ENCODE data around the gene IGSF9.

IGSF9 gene

GRCh38 chr1:159927211-159927848 lies 18.1 kb downstream of the IGSF9 start:
- ATAC-seq (replicated peaks) (no peak), DNase-seq (no peak)
- peaks cover 40 to 51% of the 10 kb centered on the region in 2 donors for H3K4me1 Mint-ChIP-seq
- H3K4me3 Mint-ChIP-seq, result no peak overlapping the region
- peaks cover 21 to 28% of the 10 kb centered on the region in 2 donors for H3K36me3 Mint-ChIP-seq
- H3K27ac Mint-ChIP-seq, result no peak overlapping the region
- H3K27me3 Mint-ChIP-seq, result peaks cover 6 to 8% of the 10 kb centered on the region in 2 donors
- no peaks in the 10 kb centered on the region for H3K9me3 Mint-ChIP-seq

GRCh38 chr1:159925719-159926078 lies 19.7 kb downstream of the IGSF9 start:
- peak overlapping the region; percentile 95 to 97 for H3K4me3 Mint-ChIP-seq
- peak in 1 of 2 donors; percentile 1 for ATAC-seq (replicated peaks)
- DNase-seq, result no peak
- H3K9me3 Mint-ChIP-seq, result no peaks in the 10 kb centered on the region
- peaks cover 27 to 38% of the 10 kb centered on the region in 2 donors for H3K36me3 Mint-ChIP-seq
- H3K27me3 Mint-ChIP-seq, result peaks cover 4% of the 10 kb centered on the region in 2 donors
- peak overlapping the region; percentile 99 for H3K27ac Mint-ChIP-seq
- H3K4me1 Mint-ChIP-seq, result peaks cover 46 to 59% of the 10 kb centered on the region in 2 donors

- peak within 1 kb of the TSS; percentile 99 for H3K27ac Mint-ChIP-seq
- ATAC-seq (replicated peaks) (peak; percentile 56 to 64), DNase-seq (peak; percentile 89)
- H3K9me3 Mint-ChIP-seq, result no peaks in the 10 kb centered on the region
- H3K4me1 Mint-ChIP-seq, result peaks cover 45 to 66% of the 10 kb centered on the region in 2 donors
- peak within 1 kb of the TSS; percentile 95 to 97 for H3K4me3 Mint-ChIP-seq
- H3K36me3 Mint-ChIP-seq, result peaks cover 28 to 42% of the 10 kb centered on the region in 2 donors
- no peaks in the 10 kb centered on the region for H3K27me3 Mint-ChIP-seq
Measured at GRCh38 chr1:159924791-159925718, 20.4 kb downstream of the IGSF9 start, which contains the start of gene TAGLN2. Gene TAGLN2 (minus strand): TSS chr1:159925507. CDS start chr1:159920509, 4,998 bp downstream.

GRCh38 chr1:159924025-159924790 lies 21.2 kb downstream of the IGSF9 start:
- Mint-ChIP-seq H3K27me3 (no peaks in the 10 kb centered on the region), H3K4me3 (peak overlapping the region; percentile 95 to 97), H3K36me3 (peaks cover 28 to 50% of the 10 kb centered on the region in 2 donors), H3K4me1 (peaks cover 53 to 73% of the 10 kb centered on the region in 2 donors), H3K9me3 (no peaks in the 10 kb centered on the region), H3K27ac (peak overlapping the region; percentile 99)
- ATAC-seq (replicated peaks), result peak; percentile 31 to 35
- peak; percentile 59 for DNase-seq

GRCh38 chr1:159923203-159924024 lies 22.0 kb downstream of the IGSF9 start:
- H3K4me1 Mint-ChIP-seq, result peaks cover 54 to 75% of the 10 kb centered on the region in 2 donors
- peak overlapping the region; percentile 99 for H3K27ac Mint-ChIP-seq
- H3K36me3 Mint-ChIP-seq, result peaks cover 28 to 56% of the 10 kb centered on the region in 2 donors
- DNase-seq (peak; percentile 90), ATAC-seq (replicated peaks) (peak; percentile 53)
- H3K27me3 Mint-ChIP-seq, result no peaks in the 10 kb centered on the region
- no peaks in the 10 kb centered on the region for H3K9me3 Mint-ChIP-seq
- peak overlapping the region; percentile 95 to 97 for H3K4me3 Mint-ChIP-seq

- Mint-ChIP-seq H3K4me1 (peaks cover 62 to 83% of the 10 kb centered on the region in 2 donors), H3K27me3 (no peaks in the 10 kb centered on the region), H3K36me3 (peaks cover 35 to 64% of the 10 kb centered on the region in 2 donors), H3K27ac (peak overlapping the region; percentile 99), H3K9me3 (no peaks in the 10 kb centered on the region), H3K4me3 (peak overlapping the region; percentile 95 to 97)
- ATAC-seq (replicated peaks) (no peak), DNase-seq (no peak)
Measured at GRCh38 chr1:159922511-159923202, 22.8 kb downstream of the IGSF9 start.

GRCh38 chr1:159921700-159922504 lies 23.5 kb downstream of the IGSF9 start:
- peak overlapping the region; percentile 95 to 97 for H3K4me3 Mint-ChIP-seq
- DNase-seq (peak; percentile 81), ATAC-seq (replicated peaks) (peak; percentile 29 to 34)
- H3K27ac Mint-ChIP-seq, result peak overlapping the region; percentile 99
- H3K27me3 Mint-ChIP-seq, result no peaks in the 10 kb centered on the region
- peaks cover 62 to 80% of the 10 kb centered on the region in 2 donors for H3K4me1 Mint-ChIP-seq
- H3K9me3 Mint-ChIP-seq, result no peaks in the 10 kb centered on the region
- peaks cover 41 to 68% of the 10 kb centered on the region in 2 donors for H3K36me3 Mint-ChIP-seq

- Mint-ChIP-seq H3K36me3 (peaks cover 46 to 73% of the 10 kb centered on the region in 2 donors), H3K27ac (peak overlapping the region; percentile 99), H3K4me3 (peak overlapping the region; percentile 95 to 97), H3K9me3 (no peaks in the 10 kb centered on the region), H3K27me3 (no peaks in the 10 kb centered on the region), H3K4me1 (peaks cover 59 to 79% of the 10 kb centered on the region in 2 donors)
- DNase-seq, result peak; percentile 63
- peak; percentile 38 to 42 for ATAC-seq (replicated peaks)
Measured at GRCh38 chr1:159921251-159921650, 24.2 kb downstream of the IGSF9 start.

- no peaks in the 10 kb centered on the region for H3K27me3 Mint-ChIP-seq
- DNase-seq (no peak), ATAC-seq (replicated peaks) (no peak)
- H3K4me1 Mint-ChIP-seq, result peaks cover 56 to 78% of the 10 kb centered on the region in 2 donors
- H3K36me3 Mint-ChIP-seq, result peaks cover 49 to 79% of the 10 kb centered on the region in 2 donors
- peak overlapping the region; percentile 99 for H3K27ac Mint-ChIP-seq
- H3K9me3 Mint-ChIP-seq, result no peaks in the 10 kb centered on the region
- peak overlapping the region; percentile 95 to 97 for H3K4me3 Mint-ChIP-seq
Measured at GRCh38 chr1:159920651-159921050, 24.8 kb downstream of the IGSF9 start.

- peak overlapping the region in 1 of 2 donors; percentile 95 for H3K4me3 Mint-ChIP-seq
- H3K4me1 Mint-ChIP-seq, result peaks cover 52 to 73% of the 10 kb centered on the region in 2 donors
- DNase-seq, result no peak
- no peaks in the 10 kb centered on the region for H3K9me3 Mint-ChIP-seq
- H3K27ac Mint-ChIP-seq, result peak overlapping the region; percentile 99
- H3K27me3 Mint-ChIP-seq, result no peaks in the 10 kb centered on the region
- no peak for ATAC-seq (replicated peaks)
- peaks cover 47 to 78% of the 10 kb centered on the region in 2 donors for H3K36me3 Mint-ChIP-seq
Measured at GRCh38 chr1:159920202-159920601, 25.2 kb downstream of the IGSF9 start.

- Mint-ChIP-seq H3K4me3 (no peak overlapping the region), H3K4me1 (peaks cover 54 to 76% of the 10 kb centered on the region in 2 donors), H3K9me3 (no peaks in the 10 kb centered on the region), H3K27me3 (no peaks in the 10 kb centered on the region), H3K27ac (peak overlapping the region; percentile 99), H3K36me3 (peaks cover 42 to 76% of the 10 kb centered on the region in 2 donors)
- DNase-seq (no peak), ATAC-seq (replicated peaks) (no peak)
Measured at GRCh38 chr1:159919236-159919865, 26.1 kb downstream of the IGSF9 start.

Data from stimulated activated naive B cell treated with anti-CD40 and anti-IgM and Interleukin-4, amounts not matched to agents 10 μg/mL and 1 μg/mL and 100 μg/mL, for 72 hours (primary cell).